GM19463 (cell line): ENCODE measurements around the gene SHE.
A peak's percentile ranks its signal among the peaks of the same experiment; 100 is the strongest.

Experiments
- ATAC-seq: cut with Tn5 transposase; IDR thresholded peaks from one replicate; pipeline ENCODE4 v1.9.1; 2021; ENCODE audit warnings: mild to moderate bottlenecking, moderate library complexity; ENCODE audit not compliant: unreplicated experiment

SHE gene

DNA sequence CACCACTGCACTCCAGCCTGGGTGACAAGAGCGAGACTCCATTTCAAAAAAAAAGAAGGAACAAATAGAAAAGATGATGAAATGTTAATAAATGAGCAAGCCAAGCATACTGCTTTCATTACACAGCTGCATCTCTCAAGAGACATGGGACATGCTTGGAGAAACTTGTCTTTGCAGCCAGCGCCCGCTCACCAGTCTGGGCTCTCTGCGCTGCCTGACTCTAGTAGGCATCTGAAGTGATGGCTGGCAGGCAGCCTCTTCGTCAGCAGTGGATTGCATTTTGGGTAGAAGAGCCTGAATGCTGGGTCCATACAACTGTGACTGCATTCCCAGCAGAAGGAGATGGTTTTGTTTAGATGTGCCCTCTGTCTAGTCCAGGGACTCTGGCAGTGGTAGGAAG lies 49.1 kb downstream of the SHE start:
- no peak for ATAC-seq

DNA sequence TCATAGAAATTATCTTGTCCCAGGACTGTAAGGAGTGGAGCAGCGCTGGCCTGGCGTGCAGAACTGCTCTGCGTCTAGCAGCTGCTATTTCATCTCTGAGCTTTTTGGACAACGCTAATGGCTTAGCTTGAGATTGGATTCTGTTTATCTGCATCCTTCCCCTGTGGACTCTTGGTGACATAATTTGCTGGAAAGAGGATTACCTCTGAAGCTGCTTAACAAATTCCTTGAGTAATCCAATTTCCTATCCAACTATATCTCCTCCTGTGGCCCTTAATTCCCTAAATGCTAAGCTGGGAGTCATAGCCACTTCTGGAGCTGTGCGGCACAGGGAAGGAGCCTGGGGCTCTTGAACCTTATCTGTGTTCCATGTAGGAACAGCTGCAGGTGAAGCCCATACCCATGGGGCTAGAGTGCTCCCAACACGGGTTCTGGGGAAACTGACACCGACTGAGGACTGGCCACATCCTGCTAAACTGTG lies 53.8 kb downstream of the SHE start:
- no peak for ATAC-seq

DNA sequence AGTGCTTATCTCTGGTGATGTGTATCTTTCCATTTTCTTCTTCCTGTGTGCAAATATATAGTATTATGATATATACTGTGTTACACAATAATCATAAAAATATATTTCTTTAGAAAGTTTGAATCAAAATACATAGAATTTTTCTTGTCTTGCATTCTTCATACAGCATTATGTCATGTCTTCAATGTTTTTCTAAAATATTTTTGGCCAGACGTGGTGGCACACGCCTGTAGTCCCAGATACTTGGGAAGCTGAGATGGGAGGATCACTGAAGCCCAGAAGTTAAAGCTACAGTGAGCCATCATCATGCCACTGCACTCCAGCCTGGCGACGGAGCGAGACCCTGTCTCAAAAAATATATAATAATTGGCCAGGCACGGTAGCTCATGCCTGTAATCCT lies 55.4 kb downstream of the SHE start:
- no peak for ATAC-seq

DNA sequence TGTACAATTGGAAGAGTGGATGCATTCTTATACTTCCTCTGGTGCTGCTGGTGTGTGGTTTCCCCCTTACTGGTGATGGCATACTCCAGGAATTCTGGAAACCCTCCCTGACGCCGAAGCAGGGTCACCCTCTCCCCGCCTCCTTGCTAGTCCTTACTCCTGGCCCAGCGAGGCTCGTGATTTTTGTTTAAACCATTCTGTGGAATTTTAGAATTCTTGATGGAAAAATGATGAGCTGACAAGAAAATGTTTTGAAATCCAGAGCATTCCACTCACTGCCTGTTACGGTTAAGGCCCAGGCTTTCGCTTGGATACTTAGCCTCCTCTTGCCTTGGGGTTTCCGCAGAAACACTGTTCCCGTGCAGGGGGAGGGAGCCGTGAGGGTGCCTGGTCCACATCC lies 55.9 kb downstream of the SHE start:
- ATAC-seq, result no peak

DNA sequence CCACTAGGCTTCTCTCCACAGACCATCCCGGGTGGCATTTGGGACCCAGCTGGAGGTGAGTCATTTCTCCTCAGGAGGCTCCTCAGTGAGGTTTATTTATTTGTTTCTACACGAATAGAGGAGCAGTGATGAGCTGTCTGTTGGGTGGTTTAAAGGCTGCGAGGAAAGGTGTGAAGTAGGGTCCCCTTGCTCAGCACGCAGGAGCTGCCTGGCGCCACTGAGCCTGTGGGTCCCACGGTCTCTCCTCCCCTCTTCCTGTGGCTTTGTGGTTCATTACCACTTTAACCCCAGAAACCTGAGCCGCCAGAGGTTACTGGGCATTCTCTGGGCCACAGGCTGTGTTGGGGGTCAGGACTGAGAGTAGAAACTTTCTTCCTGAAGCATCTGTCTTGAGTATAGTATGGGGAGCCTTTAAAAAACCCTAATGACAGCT lies 57.2 kb downstream of the SHE start:
- peak; percentile 81 for ATAC-seq

DNA sequence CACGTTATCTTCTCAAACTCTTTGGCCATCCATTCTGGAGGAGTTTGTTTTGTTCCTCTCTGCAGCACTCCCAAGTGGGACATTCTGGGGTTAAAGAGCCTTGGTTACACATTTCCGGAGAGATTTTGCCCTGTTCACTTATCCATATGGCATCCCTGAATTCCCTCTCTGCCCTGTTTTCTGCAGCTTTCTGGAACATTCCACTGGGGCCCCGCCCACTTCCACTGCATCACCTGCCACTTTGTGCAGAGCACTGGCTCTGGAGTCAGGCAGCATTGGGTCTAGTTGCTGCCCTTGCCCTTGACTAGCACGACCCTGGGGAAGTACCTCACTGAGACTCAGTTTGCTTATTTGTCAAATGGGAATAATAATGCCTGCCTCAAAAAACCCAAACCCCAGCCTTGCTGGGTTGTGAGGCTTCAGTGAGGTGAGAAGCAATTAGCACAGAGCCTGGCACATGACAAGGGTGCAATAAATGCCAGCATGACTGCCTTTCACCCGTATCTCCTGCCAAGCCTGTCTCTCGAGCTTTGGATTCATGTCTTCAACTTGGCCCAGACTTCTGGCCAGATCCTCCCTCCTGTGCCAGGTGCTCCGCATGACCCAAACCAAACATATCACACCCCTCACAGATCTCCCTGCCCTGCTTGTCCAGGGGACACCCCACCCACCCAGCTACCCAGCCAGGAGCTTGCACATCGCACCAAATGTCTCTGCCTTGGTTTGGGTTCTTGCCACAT lies 58.8 kb downstream of the SHE start:
- ATAC-seq, result no peak

DNA sequence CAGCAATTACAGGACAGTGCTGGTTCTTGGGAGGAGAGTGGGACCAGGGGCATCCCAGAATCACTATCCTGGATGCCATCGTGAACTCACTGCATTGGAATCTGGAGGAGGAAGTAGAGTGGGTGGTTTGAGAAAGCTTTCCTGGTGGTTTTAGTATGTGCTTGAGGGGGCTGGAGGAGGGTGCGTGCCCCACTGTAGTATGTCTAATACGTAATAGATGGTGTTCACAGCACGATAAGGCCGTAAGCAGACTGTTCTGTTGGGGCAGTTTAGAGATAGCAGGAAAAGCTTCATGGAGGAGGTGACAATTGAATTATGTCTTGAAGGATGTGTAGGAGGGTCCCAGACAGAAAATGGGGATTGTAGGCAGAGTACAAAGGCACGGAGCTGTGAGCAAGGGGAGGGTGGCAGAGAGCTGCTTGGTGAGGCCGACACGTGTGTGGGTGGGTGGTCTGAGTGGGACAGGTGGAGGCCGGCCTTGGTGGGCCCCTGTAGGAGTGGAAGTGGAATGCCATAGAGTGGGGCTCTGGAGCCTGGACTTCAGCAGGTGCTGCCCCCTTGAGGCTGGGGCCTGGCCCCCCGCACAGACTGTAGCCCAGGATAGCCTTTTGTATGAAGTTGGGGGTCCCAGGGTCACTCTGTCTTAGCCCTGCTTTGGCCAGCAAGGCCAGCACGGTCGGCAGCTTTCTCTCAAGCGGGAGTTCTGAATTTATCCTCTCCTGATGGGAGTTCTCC lies 60.0 kb downstream of the SHE start:
- no peak for ATAC-seq

DNA sequence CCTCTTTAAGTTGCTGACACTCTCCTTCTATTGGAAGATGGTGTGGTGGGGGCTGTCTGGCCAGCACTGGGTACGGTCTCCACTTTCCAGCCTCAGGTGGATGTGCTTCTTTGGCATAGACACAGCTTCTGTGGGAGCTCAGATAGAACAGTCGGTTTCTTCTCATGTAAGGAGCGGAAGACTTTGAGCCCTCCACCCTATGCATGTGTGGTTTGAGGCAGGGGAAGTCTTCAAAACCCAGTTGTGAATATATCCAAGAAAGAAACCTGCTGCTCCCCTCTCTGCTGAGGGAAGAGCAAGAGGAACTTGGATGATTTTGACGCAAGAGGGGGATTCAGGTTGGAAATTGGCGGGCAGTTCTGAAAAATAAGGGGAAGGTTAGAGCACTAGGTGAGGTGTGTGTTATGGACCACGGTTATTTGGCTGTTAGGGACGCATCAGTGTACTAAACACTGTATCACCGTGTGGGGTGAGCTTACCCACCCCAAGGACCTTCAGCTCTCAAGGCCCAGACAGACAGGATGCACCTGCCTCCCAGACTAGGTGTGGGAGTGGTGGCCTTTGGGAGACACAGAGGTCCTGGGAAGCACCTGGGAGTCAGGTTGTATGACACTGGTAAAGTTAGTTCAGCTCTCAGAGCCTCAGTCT lies 60.8 kb downstream of the SHE start:
- no peak for ATAC-seq

DNA sequence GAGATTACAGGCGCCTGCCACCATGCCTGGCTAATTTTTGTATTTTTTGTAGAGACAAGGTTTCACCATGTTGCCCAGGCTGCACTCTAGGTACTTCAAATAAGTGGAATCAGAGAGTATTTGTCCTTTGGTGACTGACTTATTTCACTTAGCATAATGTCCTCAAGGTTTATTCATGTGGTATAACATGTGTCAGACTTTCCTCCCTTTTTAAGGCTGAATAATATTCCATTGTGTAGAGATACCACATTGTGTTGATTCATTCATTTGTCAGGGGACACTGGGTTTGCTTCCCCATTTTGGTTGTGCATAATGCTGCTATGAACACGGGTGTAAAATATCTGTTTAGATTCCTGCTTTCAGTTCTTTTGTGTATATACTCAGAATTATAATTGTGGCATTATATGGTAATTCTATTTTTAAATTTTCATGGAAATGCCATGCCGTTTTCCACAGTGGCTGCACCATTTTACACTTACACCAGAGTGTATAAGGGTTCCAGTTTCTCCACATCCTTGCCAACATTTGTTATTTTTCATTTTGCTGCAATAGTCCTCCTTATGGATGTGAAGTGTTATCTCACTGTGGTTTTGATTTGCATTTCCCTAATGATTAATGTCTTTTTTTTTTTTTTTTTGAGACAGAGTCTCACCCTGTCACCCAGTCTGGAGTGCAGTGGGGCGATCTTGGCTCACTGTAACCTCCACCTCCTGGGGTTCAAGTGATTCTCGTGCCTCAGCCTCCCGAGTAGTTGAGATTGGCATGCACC lies 62.0 kb downstream of the SHE start:
- ATAC-seq, result no peak

DNA sequence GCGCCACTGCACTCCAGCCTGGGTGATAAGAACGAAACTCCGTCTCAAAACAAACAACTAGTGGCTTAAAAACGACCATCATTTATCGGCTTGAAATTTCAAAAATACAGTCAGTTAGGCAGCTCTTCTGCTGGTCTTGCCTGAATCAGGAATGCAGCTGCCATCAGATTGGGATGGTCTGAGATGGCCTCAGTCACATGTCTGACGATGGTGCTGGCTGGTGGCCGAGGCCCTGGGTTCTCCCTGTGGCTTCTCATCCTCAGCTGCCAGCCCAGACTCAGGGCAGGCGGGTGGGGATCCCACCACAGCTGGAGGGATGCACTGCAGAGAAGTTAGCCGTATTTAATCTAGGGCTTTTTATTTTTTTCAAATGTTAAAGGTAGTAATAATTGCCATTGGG lies 65.8 kb downstream of the SHE start:
- no peak for ATAC-seq

DNA sequence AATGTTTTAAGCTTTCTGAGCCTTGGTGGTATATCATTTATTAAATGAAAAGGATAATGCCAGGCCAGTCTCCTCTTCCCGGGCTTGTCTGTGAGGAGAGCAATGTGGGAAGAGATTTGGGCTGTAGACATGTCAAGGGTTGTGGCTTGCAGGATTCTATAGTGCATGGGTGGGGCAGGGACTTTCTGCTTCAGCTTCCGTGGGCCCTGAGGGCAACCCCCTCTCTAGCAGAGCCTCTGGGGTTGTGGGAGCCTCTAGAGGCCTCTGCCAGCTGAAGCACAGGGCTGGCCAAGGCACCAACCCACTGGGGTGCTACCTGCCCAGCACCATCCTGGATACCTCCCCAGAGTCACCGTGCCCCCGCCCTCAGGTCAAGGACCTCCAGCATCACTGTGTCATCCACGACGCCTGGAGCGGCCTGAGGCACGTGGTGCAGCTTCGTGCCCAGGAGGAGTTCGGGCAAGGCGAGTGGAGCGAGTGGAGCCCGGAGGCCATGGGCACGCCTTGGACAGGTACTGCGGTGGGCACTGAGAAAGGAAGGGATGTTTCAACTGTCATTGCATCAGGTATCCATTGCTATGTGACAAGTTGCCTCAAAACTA lies 66.5 kb downstream of the SHE start:
- ATAC-seq, result no peak

DNA sequence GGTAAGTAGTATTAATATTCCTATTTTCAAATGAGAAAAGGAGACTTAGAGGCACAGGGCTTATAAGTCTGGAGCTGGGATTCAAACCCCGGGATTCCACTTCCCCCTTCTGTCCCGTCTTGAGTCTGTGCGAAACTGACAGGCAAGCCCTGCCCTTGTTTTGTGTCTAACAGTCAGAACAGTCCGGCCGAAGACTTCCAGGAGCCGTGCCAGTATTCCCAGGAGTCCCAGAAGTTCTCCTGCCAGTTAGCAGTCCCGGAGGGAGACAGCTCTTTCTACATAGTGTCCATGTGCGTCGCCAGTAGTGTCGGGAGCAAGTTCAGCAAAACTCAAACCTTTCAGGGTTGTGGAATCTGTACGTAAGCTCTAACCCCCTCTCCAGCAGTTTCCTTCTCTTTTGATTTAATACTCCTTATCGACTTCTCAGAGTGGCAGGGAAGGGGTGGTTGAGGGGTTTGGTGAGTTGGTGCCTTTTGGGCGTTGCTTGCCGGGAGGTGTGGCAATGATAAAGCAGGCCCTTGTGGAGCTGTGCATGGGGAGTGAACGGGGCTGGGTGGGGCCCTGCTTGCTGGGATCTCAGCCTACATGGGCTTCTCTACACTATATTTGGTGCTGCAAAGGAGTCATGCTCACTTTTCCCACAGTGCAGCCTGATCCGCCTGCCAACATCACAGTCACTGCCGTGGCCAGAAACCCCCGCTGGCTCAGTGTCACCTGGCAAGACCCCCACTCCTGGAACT lies 67.7 kb downstream of the SHE start:
- ATAC-seq, result no peak

DNA sequence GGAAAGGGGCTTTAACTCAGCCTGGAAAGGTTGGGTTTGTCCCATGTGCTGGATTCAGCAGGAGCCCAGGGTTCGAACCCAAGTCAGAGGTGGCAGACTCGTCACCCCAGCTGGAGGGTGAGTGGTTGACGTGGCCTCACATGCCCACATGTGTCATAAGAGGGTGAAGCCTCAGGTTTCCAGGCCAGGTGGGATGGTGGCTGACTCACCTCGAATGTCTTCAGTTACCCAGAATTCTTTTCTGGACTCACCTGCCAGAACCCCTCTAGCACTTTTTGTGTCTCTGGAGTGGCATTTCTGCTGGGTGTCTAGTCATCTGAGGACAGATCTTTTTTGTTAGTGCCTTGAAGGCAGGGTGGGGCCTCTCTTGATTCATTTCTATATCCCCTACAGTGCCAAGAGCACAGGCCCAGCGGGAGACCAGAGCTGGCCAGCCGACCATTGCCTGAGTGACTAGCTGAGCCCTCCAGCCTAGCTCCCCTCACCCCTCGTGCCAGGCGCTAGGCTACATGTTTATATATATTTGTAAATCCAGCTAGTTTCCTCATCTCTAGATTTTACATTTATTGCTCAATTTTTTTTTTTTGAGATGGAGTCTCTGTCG lies 68.9 kb downstream of the SHE start:
- no peak for ATAC-seq

DNA sequence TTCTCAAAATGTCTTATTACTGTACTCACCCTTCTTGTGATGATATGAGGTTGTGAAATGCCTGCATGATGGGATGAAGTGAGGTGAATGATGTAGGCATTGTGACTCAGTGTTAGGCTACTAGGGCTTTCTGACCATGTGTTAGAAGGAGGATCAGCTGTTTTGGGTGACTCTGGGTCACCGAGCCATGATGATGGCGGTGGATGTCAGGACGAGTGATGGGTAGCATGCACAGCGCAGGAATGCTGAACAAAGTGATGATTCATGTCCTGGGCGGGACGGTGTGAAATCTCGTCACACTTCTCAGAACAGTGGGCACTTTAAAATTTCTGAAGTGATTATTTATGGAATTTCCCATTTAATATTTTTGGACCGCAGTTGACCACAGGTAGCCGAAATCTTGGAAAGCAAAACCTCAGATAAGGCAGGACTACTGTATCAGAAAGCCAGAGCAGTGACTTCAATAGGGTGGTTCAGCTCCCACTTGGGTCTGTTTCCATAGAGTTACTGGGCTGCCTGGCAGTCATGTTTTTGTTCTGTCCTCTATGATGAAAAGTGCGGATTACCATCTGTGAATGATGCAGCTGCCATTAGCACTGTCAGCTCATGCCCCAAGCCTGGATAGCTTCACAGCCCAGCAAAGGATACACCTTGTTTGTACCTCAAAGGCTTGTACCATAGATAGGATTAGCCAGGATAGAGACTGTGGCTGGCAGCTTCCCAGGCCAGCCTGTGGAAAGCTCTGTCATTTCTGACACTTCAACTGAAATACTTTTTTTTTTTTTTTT lies 70.4 kb downstream of the SHE start:
- no peak for ATAC-seq

DNA sequence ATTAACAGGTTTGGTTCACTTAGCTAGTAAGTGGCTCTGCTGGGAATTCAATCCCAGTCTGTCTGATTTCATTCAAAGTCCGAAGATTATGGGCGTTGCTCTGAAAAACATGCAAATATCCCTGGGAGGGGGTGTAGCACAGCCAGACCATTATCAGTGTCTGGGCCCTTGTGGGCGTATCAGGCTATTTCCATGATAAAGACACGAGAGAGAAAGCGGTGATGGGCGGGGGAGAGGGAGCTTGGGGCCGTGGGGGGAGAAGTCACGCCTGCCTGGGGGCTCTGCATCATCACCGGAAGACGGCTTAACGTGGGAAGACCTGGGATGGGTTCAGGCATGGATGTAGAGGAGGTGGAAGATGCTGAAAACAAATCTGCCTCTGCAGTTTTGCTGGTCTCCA lies 71.3 kb downstream of the SHE start:
- no peak for ATAC-seq

DNA sequence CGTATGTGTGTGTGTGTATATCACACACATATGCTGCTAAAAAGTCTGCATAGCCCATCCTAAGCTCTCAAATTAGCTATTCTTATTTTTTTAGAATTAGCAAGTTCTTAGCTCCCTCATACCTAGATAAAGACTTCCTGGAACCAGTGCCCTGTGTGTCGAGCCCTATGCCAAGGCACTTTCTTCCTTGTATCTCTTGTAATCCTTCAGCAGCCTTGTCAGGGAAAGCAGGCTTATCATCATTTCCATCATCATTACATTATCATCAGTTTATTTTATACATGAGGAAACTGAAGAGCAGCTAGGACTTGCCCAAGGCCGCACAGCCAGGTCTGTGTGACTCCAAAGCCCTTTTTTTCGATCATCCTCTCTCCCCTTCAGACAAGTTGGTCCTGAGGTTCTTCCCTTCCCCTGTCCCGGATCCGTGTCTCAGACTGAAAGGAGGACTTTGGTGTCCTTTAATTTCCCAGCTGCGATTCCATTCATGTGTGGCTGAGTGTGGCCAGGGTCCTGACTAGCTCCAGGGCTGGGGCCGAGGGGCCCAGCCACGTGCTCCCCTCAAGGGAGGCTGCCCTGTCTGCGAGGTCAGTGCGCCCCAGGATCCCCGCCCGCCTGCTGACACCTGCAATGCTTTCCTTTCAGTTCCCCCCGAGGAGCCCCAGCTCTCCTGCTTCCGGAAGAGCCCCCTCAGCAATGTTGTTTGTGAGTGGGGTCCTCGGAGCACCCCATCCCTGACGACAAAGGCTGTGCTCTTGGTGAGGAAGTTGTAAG lies 72.2 kb downstream of the SHE start:
- ATAC-seq, result no peak
